ENCODE measurements around the gene ITGAX.

- TF ChIP-seq CTCF (IDR thresholded peaks at IDR 0.05; ENCODE audit: insufficient read depth, low read length): no peak
- no peak for TF ChIP-seq GABPA (IDR thresholded peaks at IDR 0.05; ENCODE audit: low read depth)
Measured at GRCh38 chr16:31390504-31391041, 35.6 kb downstream of the ITGAX start.
